ENCODE measurements around the gene PTBP3. TPM values are rescaled to one million over a fixed set of nuclear protein-coding genes. Genes with fewer than 3 reads are reported as not detected.

PTBP3 gene
- total and polyA plus RNA-seq, 2 of the 13 experiments (the other 11 are each of a cell fraction or from before 2014, with no cell fraction given), result 52.8 to 61.1 TPM

DNA sequence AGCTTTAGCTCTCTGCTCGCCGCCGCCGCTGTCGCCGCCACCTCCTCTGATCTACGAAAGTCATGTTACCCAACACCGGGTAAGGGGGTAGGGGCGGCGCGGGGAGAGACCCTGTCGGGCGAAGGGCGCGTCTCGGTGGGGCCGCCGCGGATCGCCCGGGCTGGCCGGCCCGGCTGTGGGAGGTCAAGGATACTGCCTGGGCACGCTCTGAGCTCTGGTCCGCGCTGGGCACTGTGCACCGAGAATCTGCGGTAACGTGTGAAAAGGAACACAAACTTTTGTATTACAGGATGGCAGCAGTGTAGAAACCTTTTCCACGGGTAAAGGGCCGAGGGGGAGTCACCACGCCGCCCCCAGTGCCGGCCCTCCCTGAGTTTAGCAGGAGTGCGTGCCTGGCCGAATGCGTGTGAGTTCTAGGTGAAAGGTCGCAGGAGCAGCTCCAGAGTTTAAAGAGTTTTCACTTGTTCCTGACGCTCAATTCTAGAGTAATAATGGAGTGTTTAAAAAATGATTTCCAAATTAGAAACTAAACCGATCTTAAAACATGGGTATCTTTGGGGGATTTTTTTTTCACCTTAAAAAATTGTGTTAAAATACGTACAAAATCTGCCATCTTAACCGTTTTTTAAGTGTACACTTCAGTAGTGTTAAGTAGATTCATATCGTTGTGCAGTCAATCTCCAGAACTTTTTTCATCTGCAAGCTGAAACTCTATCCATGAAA lies 46.8 kb upstream of the PTBP3 start, which contains the start of gene HSDL2 (continued):
- TF ChIP-seq KDM5A (IDR thresholded peaks at IDR 0.05; ENCODE audit: borderline replicate concordance, low read length) (peak; percentile 18; the same call in 1 of the 2 replicates), NR3C1 (CRISPR knock-in tag; IDR thresholded peaks at IDR 0.05) (no peak), SIX1 (CRISPR knock-in tag; IDR thresholded peaks at IDR 0.05; ENCODE audit: borderline replicate concordance) (0 out of 2 replicates have a peak, but pooled peaks have one; percentile 9), RARA (CRISPR knock-in tag; IDR thresholded peaks at IDR 0.05) (peak; percentile 62), SNRNP70 (IDR thresholded peaks at IDR 0.05; ENCODE audit: low read depth, low read length) (no peak), CREB1 (IDR thresholded peaks at IDR 0.05) (no peak), CREB1 (CRISPR knock-in tag; IDR thresholded peaks at IDR 0.05) (no peak), DNMT1 (CRISPR knock-in tag; IDR thresholded peaks at IDR 0.05) (no peak), ZBTB38 (CRISPR knock-in tag; IDR thresholded peaks at IDR 0.05) (peak; percentile 6; the same call in 1 of the 2 replicates), ZFX (CRISPR knock-in tag; IDR thresholded peaks at IDR 0.05; ENCODE audit: low read depth) (0 out of 2 replicates have a peak, but pooled peaks have one; percentile 52), ZNF674 (CRISPR knock-in tag; IDR thresholded peaks at IDR 0.05; ENCODE audit: low read depth) (0 out of 2 replicates have a peak, but pooled peaks have one; percentile 17), HES4 (CRISPR knock-in tag; IDR thresholded peaks at IDR 0.05; ENCODE audit: borderline replicate concordance) (0 out of 2 replicates have a peak, but pooled peaks have one; percentile 24), HOXA5 (CRISPR knock-in tag; IDR thresholded peaks at IDR 0.05) (0 out of 2 replicates have a peak, but pooled peaks have one; percentile 3), ZFP36 (IDR thresholded peaks at IDR 0.05; ENCODE audit: borderline replicate concordance, low read depth, low read length, partially characterized antibody) (no peak)
- TF ChIP-seq, protein P1, sequence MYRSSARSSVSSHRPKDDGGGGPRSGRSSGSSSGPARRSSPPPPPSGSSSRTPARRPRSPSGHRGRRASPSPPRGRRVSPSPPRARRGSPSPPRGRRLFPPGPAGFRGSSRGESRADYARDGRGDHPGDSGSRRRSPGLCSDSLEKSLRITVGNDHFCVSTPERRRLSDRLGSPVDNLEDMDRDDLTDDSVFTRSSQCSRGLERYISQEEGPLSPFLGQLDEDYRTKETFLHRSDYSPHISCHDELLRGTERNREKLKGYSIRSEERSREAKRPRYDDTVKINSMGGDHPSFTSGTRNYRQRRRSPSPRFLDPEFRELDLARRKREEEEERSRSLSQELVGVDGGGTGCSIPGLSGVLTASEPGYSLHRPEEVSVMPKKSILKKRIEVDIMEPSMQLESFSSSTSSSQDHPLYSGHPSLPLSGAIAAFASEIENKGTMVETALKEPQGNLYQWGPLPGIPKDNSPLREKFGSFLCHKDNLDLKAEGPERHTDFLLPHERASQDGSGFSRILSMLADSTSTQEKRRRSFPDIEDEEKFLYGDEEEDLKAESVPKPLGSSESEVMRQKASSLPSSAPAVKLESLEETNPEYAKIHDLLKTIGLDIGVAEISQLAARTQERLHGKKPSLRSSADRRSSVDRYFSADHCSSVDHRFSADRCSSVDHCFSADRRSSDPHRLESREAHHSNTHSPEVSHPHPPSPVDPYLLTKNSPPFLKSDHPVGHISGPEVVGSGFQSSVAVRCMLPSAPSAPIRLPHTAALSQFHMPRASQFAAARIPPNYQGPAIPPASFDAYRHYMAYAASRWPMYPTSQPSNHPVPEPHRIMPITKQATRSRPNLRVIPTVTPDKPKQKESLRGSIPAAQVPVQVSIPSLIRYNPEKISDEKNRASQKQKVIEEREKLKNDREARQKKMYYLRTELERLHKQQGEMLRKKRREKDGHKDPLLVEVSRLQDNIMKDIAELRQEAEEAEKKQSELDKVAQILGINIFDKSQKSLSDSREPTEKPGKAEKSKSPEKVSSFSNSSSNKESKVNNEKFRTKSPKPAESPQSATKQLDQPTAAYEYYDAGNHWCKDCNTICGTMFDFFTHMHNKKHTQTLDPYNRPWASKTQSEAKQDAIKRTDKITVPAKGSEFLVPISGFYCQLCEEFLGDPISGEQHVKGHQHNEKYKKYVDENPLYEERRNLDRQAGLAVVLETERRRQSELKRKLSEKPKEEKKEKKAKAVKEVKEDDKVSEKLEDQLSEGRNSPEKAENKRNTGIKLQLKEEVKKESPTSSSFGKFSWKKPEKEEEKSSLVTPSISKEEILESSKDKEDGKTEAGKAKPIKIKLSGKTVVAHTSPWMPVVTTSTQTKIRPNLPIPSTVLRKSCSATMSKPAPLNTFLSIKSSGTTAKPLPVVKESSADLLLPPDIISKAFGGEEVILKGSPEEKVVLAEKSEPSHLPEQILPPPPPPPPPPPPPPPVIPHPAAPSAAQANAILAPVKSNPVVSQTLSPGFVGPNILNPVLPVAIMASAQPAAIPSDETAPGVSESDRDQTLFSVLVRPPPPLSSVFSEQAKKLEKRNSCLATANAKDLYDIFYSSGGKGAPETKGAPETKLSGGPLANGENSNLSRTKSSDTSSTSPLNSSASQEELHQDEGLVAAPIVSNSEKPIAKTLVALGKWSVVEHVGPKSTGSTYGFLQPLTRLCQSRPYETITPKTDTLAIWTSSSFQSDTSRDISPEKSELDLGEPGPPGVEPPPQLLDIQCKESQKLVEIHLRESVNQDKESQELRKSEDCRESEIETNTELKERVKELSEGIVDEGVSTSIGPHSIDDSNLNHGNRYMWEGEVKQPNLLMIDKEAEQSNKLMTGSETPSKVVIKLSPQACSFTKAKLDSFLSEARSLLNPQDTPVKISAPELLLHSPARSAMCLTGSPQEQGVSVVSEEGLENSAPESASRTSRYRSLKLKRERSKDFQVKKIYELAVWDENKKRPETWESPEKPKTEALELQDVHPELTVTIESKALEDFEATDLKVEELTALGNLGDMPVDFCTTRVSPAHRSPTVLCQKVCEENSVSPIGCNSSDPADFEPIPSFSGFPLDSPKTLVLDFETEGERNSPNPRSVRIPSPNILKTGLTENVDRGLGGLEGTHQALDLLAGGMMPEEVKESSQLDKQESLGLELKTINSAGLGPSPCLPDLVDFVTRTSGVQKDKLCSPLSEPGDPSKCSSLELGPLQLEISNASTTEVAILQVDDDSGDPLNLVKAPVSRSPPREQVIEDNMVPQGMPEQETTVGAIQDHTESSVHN (CRISPR knock-in tag; IDR thresholded peaks at IDR 0.05), result no peak
- TF ChIP-seq, protein P2, sequence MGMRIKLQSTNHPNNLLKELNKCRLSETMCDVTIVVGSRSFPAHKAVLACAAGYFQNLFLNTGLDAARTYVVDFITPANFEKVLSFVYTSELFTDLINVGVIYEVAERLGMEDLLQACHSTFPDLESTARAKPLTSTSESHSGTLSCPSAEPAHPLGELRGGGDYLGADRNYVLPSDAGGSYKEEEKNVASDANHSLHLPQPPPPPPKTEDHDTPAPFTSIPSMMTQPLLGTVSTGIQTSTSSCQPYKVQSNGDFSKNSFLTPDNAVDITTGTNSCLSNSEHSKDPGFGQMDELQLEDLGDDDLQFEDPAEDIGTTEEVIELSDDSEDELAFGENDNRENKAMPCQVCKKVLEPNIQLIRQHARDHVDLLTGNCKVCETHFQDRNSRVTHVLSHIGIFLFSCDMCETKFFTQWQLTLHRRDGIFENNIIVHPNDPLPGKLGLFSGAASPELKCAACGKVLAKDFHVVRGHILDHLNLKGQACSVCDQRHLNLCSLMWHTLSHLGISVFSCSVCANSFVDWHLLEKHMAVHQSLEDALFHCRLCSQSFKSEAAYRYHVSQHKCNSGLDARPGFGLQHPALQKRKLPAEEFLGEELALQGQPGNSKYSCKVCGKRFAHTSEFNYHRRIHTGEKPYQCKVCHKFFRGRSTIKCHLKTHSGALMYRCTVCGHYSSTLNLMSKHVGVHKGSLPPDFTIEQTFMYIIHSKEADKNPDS (CRISPR knock-in tag; IDR thresholded peaks at IDR 0.05), result 0 out of 2 replicates have a peak, but pooled peaks have one; percentile 25
- TF ChIP-seq, protein P3, sequence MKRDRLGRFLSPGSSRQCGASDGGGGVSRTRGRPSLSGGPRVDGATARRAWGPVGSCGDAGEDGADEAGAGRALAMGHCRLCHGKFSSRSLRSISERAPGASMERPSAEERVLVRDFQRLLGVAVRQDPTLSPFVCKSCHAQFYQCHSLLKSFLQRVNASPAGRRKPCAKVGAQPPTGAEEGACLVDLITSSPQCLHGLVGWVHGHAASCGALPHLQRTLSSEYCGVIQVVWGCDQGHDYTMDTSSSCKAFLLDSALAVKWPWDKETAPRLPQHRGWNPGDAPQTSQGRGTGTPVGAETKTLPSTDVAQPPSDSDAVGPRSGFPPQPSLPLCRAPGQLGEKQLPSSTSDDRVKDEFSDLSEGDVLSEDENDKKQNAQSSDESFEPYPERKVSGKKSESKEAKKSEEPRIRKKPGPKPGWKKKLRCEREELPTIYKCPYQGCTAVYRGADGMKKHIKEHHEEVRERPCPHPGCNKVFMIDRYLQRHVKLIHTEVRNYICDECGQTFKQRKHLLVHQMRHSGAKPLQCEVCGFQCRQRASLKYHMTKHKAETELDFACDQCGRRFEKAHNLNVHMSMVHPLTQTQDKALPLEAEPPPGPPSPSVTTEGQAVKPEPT (CRISPR knock-in tag; IDR thresholded peaks at IDR 0.05; ENCODE audit: low read depth), result no peak
